ENCODE measurements around the gene LHX8.

The LHX8 gene

GRCh38 chr1:75203415-75204277, 69.5 kb downstream of the LHX8 start:
- DNase-seq (ENCODE audit: low spot score): peak; percentile 60

GRCh38 chr1:75208862-75209261, 74.7 kb downstream of the LHX8 start:
- DNase-seq (ENCODE audit: low spot score): no peak
